K562 (cell line): Measurements from ENCODE around the gene KCP. TPM values are rescaled to one million over a fixed set of nuclear protein-coding genes. Genes with fewer than 3 reads are reported as not detected.
A peak's percentile ranks its signal among the peaks of the same experiment; 100 is the strongest.

ENCODE experiments used
- ARNT ChIP-seq, 2 experiments: fragments of 450-650 bp; IDR thresholded peaks; 2 replicates each; pipeline ENCODE4 v1.6.1; 2016; ENCODE audit warnings: mild to moderate bottlenecking in 1 of 2
- CREM ChIP-seq: IDR thresholded peaks from 2 replicates; pipeline ENCODE4 v1.6.1; 2014; ENCODE audit warnings: antibody characterized with exemption, low read depth
- EP300 ChIP-seq: IDR thresholded peaks from 2 replicates; pipeline ENCODE4 v1.6.1; 2012; ENCODE audit warnings: low read length, improper control_type of control experiment
- GATAD2A ChIP-seq: fragments of 450-650 bp; IDR thresholded peaks from 2 replicates; pipeline ENCODE4 v1.6.1; 2017
- HCFC1 ChIP-seq: IDR thresholded peaks from 2 replicates; pipeline ENCODE4 v1.6.1; 2012; ENCODE audit warnings: low read depth, low read length, improper control_type of control experiment
- HDAC3 ChIP-seq: fragments of 450-650 bp; IDR thresholded peaks from 2 replicates; pipeline ENCODE4 v1.6.1; 2018; ENCODE audit warnings: borderline replicate concordance, mild to moderate bottlenecking, moderate library complexity; ENCODE audit not compliant: partially characterized antibody
- HIVEP1 ChIP-seq: fragments of 250-450 bp; sonication (Bioruptor Pico); IDR thresholded peaks from 2 replicates; pipeline ENCODE4 v1.4.0; 2020; ENCODE audit warnings: mild to moderate bottlenecking
- IRF2 ChIP-seq: sonication (generic); formaldehyde crosslinking; IDR thresholded peaks from 2 replicates; pipeline ENCODE4 v1.8.1; 2022; ENCODE audit warnings: mild to moderate bottlenecking, missing genetic modification reagents
- KDM1A ChIP-seq, 2 experiments: fragments of 450-650 bp; IDR thresholded peaks; 2 replicates each; pipeline ENCODE4 v1.6.1; 2016; ENCODE audit warnings: mild to moderate bottlenecking in 2 of 2
- KDM4B ChIP-seq, 2 experiments: fragments of 450-650 bp in 1 of 2; sonication (generic) in 1 of 2; IDR thresholded peaks; 2 replicates each; pipeline ENCODE4 v1.6.1; 2016 to 2017; ENCODE audit warnings: borderline replicate concordance in 2 of 2, antibody characterized with exemption in 1 of 2, low read depth in 1 of 2, mild to moderate bottlenecking in 1 of 2
- MAFG ChIP-seq: fragments of 450-650 bp; conservative IDR thresholded peaks from 2 replicates; pipeline ENCODE4 v1.6.1; 2016; ENCODE audit warnings: missing genetic modification characterization, missing compliant biosample characterization
- POLR3G ChIP-seq: IDR thresholded peaks from 2 replicates; pipeline ENCODE4 v1.6.1; 2011; ENCODE audit not compliant: insufficient read length, insufficient replicate concordance; ENCODE audit errors: extremely low read depth
- RBM17 ChIP-seq: fragments of 200-400 bp; formaldehyde crosslinking; IDR thresholded peaks from 2 replicates; pipeline ENCODE4 v1.6.1; 2017; ENCODE audit warnings: low read depth, mild to moderate bottlenecking, low read length, borderline replicate concordance
- SRF ChIP-seq, 2 experiments: fragments of 250-450, 450-650 bp in 1 of 2; sonication (Bioruptor Pico) in 1 of 2; sonication (generic) in 1 of 2; formaldehyde crosslinking; IDR thresholded peaks; 2 replicates each; pipeline versions ENCODE4 v1.5.0 to v1.5.1; 2020 to 2022; ENCODE audit warnings: mild to moderate bottlenecking in 1 of 2, missing genetic modification reagents in 1 of 2
- SRSF7 ChIP-seq: fragments of 200-400 bp; formaldehyde crosslinking; optimal IDR thresholded peaks from 2 replicates; pipeline ENCODE3; 2017; ENCODE audit warnings: mild to moderate bottlenecking, low read depth, low read length
- SUPT5H ChIP-seq: fragments of 450-650 bp; IDR thresholded peaks from 2 replicates; pipeline ENCODE4 v1.6.1; 2016
- TAF15 ChIP-seq: fragments of 200-400 bp; formaldehyde crosslinking; IDR thresholded peaks from 2 replicates; pipeline ENCODE4 v1.6.1; 2017; ENCODE audit warnings: mild to moderate bottlenecking, low read depth, low read length, moderate library complexity
- TARDBP ChIP-seq: fragments of 450-650 bp; IDR thresholded peaks from 2 replicates; pipeline ENCODE4 v1.6.1; 2016
- U2AF2 ChIP-seq: fragments of 200-400 bp; formaldehyde crosslinking; optimal IDR thresholded peaks from 2 replicates; pipeline ENCODE3; 2017; ENCODE audit warnings: low read depth, mild to moderate bottlenecking, low read length
- ZBTB2 ChIP-seq: fragments of 450-650 bp; IDR thresholded peaks from 2 replicates; pipeline ENCODE4 v1.6.1; 2016; ENCODE audit warnings: antibody characterized with exemption
- ZC3H4 ChIP-seq: sonication (generic); formaldehyde crosslinking; IDR thresholded peaks from 2 replicates; pipeline ENCODE4 v1.9.0; 2021; ENCODE audit warnings: missing genetic modification reagents, borderline replicate concordance
- ZNF232 ChIP-seq: sonication (generic); formaldehyde crosslinking; IDR thresholded peaks from 2 replicates; pipeline ENCODE4 v1.8.0; 2022; ENCODE audit warnings: mild to moderate bottlenecking, missing genetic modification reagents
- ZNF507 ChIP-seq: conservative IDR thresholded peaks from 2 replicates; pipeline ENCODE4 v1.6.1; 2017; ENCODE audit warnings: missing genetic modification characterization, missing compliant biosample characterization
- ZNF551 ChIP-seq: fragments of 250-450 bp; sonication (Bioruptor Pico); IDR thresholded peaks from 2 replicates; pipeline ENCODE4 v1.5.0; 2021; ENCODE audit warnings: mild to moderate bottlenecking, moderate library complexity
- polyA plus RNA-seq, 8 experiments: library from polyadenylated mRNA; depleted of rRNA in 4 of 8; stranded (reverse) in 5 of 8; unstranded in 3 of 8; fragments of >200 nt; fragmentation: Nextera tagmentation in 2 of 8; fragmentation: Illumina TruSeq in 1 of 8; extraction: Ambion mirVana in 2 of 8; extraction: Trizol in 1 of 8; gene quantifications; 2 replicates each; pipeline versions ENCODE4 v1.2.1 to v1.2.3, GENCODE V29; 2011 to 2014; ENCODE audit warnings: inconsistent platforms in 1 of 8, missing spikeins in 1 of 8
- total RNA-seq, 7 experiments: library from RNA; depleted of rRNA in 6 of 7; stranded (reverse); fragments of >200 nt in 6 of 7; fragmentation: Illumina TruSeq in 2 of 7; extraction: Trizol in 2 of 7; gene quantifications; 2 replicates each; pipeline versions ENCODE4 v1.2.1 to v1.2.3, GENCODE V29; 2011 to 2021; ENCODE audit warnings: low replicate concordance in 1 of 7
- TF ChIP-seq, protein P1 (sequence below), 2 experiments: fragments of 150-350 bp in 1 of 2; IDR thresholded peaks; 2 replicates each; pipeline ENCODE4 v1.6.1; 2012 to 2016; ENCODE audit warnings: low read depth in 2 of 2, low read length in 2 of 2, mild to moderate bottlenecking in 1 of 2, moderate library complexity in 1 of 2

Gene KCP
- total and polyA plus RNA-seq, 9 of the 15 experiments (the other 6 are each of a cell fraction or from before 2014, with no cell fraction given) = 0.06 to 0.17 (median 0.12) TPM; not detected in 3

GRCh38 chr7:128830231-128831177 is 80.0 kb downstream of the KCP start, which contains the start of gene FLNC (continued):
- no peak for TF ChIP-seq ARNT (IDR thresholded peaks at IDR 0.05)
- TF ChIP-seq HDAC3 = no peak
- TF ChIP-seq SUPT5H = peak; percentile 44
- TF ChIP-seq RBM17 = no peak
- TF ChIP-seq GATAD2A = no peak; the same call in 1 of the 2 replicates
- TF ChIP-seq POLR3G = no peak
- 0 out of 2 replicates have a peak, but pooled peaks have one; percentile 12 for TF ChIP-seq ZC3H4 (CRISPR knock-in tag)
- TF ChIP-seq, protein P1, sequence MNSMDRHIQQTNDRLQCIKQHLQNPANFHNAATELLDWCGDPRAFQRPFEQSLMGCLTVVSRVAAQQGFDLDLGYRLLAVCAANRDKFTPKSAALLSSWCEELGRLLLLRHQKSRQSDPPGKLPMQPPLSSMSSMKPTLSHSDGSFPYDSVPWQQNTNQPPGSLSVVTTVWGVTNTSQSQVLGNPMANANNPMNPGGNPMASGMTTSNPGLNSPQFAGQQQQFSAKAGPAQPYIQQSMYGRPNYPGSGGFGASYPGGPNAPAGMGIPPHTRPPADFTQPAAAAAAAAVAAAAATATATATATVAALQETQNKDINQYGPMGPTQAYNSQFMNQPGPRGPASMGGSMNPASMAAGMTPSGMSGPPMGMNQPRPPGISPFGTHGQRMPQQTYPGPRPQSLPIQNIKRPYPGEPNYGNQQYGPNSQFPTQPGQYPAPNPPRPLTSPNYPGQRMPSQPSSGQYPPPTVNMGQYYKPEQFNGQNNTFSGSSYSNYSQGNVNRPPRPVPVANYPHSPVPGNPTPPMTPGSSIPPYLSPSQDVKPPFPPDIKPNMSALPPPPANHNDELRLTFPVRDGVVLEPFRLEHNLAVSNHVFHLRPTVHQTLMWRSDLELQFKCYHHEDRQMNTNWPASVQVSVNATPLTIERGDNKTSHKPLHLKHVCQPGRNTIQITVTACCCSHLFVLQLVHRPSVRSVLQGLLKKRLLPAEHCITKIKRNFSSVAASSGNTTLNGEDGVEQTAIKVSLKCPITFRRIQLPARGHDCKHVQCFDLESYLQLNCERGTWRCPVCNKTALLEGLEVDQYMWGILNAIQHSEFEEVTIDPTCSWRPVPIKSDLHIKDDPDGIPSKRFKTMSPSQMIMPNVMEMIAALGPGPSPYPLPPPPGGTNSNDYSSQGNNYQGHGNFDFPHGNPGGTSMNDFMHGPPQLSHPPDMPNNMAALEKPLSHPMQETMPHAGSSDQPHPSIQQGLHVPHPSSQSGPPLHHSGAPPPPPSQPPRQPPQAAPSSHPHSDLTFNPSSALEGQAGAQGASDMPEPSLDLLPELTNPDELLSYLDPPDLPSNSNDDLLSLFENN (IDR thresholded peaks at IDR 0.05; ENCODE audit: low read depth in 2 of 2, low read length in 2 of 2) = no peak
- TF ChIP-seq ZNF507 (tag) = no peak
- TF ChIP-seq KDM1A (IDR thresholded peaks at IDR 0.05) = no peak
- no peak for TF ChIP-seq EP300
- TF ChIP-seq SRSF7 = no peak
- TF ChIP-seq ZBTB2 = peak; percentile 69
- 0 out of 2 replicates have a peak, but pooled peaks have one; percentile 23 for TF ChIP-seq ZNF232 (CRISPR knock-in tag)
- no peak for TF ChIP-seq ZNF551
- TF ChIP-seq IRF2 (CRISPR knock-in tag) = no peak
- TF ChIP-seq TARDBP = 0 out of 2 replicates have a peak, but pooled peaks have one; percentile 64
- TF ChIP-seq CREM = peak; percentile 56; the same call in 1 of the 2 replicates
- TF ChIP-seq MAFG (tag) = no peak
- no peak for TF ChIP-seq HCFC1
- TF ChIP-seq U2AF2 = no peak
- TF ChIP-seq KDM4B (IDR thresholded peaks at IDR 0.05; ENCODE audit: borderline replicate concordance in 2 of 2, low read depth in 1 of 2) = peak in 1 of 2 experiments; percentile 80; a peak in 1 of 4 replicates
- no peak for TF ChIP-seq TAF15
- 0 out of 4 replicates have a peak, but pooled peaks of 1 of the 2 experiments have one; percentile 50 for TF ChIP-seq SRF (CRISPR knock-in tag; IDR thresholded peaks at IDR 0.05)
- TF ChIP-seq HIVEP1 = no peak
